ENCODE results near the gene TNK2. TPM values are rescaled to one million over a fixed set of nuclear protein-coding genes. Genes with fewer than 3 reads are reported as not detected.

TNK2 gene
- total RNA-seq, 6 experiments from 2014 or later: 12.6 to 52.5 (median 25.3) TPM

DNA sequence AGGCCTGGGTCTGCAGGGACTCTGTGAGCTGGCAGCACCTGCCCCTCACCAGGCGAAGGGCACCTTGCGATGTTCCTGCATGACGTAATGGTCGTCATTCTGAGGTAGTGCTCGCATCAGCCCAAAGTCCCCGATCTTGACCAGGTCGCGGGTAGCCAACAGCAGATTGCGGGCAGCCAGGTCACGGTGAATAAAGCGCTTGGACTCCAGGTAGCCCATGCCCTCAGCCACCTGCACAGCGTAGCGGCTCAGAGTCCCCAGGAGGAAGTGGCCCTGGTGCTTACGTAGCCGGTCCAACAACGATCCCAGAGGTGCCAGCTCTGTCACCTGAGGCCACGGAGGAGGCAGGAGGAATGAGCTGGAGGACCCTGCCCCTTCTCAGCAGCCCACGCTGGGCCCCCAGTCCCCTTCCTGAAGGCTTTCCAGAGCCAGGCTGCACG is 26.3 kb downstream of the TNK2 start:
- TF ChIP-seq, protein P1, sequence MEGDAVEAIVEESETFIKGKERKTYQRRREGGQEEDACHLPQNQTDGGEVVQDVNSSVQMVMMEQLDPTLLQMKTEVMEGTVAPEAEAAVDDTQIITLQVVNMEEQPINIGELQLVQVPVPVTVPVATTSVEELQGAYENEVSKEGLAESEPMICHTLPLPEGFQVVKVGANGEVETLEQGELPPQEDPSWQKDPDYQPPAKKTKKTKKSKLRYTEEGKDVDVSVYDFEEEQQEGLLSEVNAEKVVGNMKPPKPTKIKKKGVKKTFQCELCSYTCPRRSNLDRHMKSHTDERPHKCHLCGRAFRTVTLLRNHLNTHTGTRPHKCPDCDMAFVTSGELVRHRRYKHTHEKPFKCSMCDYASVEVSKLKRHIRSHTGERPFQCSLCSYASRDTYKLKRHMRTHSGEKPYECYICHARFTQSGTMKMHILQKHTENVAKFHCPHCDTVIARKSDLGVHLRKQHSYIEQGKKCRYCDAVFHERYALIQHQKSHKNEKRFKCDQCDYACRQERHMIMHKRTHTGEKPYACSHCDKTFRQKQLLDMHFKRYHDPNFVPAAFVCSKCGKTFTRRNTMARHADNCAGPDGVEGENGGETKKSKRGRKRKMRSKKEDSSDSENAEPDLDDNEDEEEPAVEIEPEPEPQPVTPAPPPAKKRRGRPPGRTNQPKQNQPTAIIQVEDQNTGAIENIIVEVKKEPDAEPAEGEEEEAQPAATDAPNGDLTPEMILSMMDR (IDR thresholded peaks at IDR 0.05): no peak
- no peak for TF ChIP-seq POLR2A (IDR thresholded peaks at IDR 0.05)
- Histone ChIP-seq H3K4me1 (no peaks in the 10 kb centered on the region), H3K36me3 (peaks cover 0 to 39% (median 11%) of the 10 kb centered on the region in 4 donors), H3K4me3 (no peak overlapping the region), H3K9me3 (no peaks in the 10 kb centered on the region), H3K27me3 (no peaks in the 10 kb centered on the region), H3K27ac (no peak overlapping the region)
- DNase-seq: peak in 1 of 3 donors; percentile 41
- no peak for ATAC-seq
- WGBS (ENCODE audit: insufficient coverage, low coverage, low lambda C conversion rate, missing lambda C conversion rate): 89% methylated on average over 5 of the region's 19 CpGs
- intact Hi-C loops (cut with DNase I): no loop called here

DNA sequence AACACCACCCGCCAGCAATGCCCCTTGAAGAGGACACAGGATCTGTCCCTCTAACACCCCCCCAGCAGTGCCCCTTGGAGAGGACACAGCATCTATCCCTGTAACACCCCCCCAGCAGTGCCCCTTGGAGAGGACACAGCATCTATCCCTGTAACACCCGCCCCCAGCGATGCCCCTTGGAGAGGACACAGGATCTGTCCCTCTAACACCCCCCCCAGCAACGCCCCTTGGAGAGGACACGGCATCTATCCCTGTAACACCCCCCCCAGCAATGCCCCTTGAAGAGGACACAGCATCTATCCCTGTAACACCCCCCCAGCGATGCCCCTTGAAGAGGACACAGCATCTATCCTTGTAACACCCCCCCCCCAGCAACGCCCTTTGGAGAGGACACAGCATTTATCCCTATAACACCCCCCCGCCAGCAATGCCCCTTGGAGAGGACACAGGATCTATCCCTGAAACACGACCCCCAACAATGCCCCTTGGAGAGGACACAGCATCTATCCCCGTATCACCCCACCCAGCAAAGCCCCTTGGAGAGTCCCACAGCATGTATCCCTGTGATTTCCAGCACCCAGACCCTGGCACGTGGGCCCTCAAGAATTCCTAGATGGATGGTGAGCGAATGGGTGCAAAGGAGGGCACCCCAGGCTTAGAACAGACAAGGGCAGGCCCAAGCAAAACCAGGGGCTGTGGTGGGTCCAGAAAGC is 26.9 kb downstream of the TNK2 start:
- 75% methylated on average over 7 of the region's 12 CpGs for WGBS (ENCODE audit: insufficient coverage, low coverage, low lambda C conversion rate, missing lambda C conversion rate)
- intact Hi-C loops (cut with DNase I): no loop called here
- ATAC-seq (no peak), DNase-seq (no peak)
- no peak overlapping the region for H3K4me3 ChIP-seq
- H3K27ac ChIP-seq: no peak overlapping the region
- H3K27me3 ChIP-seq: no peaks in the 10 kb centered on the region
- no peaks in the 10 kb centered on the region for H3K9me3 ChIP-seq
- no peaks in the 10 kb centered on the region for H3K4me1 ChIP-seq
- H3K36me3 ChIP-seq: peaks cover 0 to 39% (median 11%) of the 10 kb centered on the region in 4 donors
- TF ChIP-seq, protein P1 (IDR thresholded peaks at IDR 0.05): no peak
- no peak for TF ChIP-seq POLR2A (IDR thresholded peaks at IDR 0.05)

DNA sequence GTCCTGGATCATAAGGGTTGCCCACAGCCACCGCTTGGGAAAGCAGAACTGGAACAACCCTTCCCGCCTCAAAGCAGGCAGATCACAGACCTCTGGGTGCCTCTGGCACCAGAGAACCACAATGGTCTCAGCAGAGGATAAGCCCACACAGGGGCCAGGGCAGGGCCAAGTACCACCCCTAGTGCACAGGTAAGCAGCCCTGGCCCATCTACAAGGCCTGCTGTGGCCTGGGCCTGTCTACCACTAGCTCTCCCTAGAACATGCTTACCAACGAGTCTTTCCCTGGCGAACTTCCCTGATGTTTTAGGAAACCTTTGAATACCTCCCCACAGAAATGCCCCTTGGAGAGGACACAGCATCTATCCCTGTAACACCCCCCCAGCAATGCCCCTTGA is 28.3 kb downstream of the TNK2 start:
- Histone ChIP-seq H3K36me3 (peaks cover 0 to 39% (median 11%) of the 10 kb centered on the region in 4 donors), H3K4me1 (no peaks in the 10 kb centered on the region), H3K9me3 (no peaks in the 10 kb centered on the region), H3K4me3 (no peak overlapping the region), H3K27ac (no peak overlapping the region), H3K27me3 (no peaks in the 10 kb centered on the region)
- 90% methylated on average over 4 of the region's 4 CpGs for WGBS (ENCODE audit: insufficient coverage, low coverage, low lambda C conversion rate, missing lambda C conversion rate)
- TF ChIP-seq, protein P1 (IDR thresholded peaks at IDR 0.05): no peak
- TF ChIP-seq POLR2A (IDR thresholded peaks at IDR 0.05): no peak
- ATAC-seq (no peak), DNase-seq (no peak)
- intact Hi-C loops (cut with DNase I): no loop called here

DNA sequence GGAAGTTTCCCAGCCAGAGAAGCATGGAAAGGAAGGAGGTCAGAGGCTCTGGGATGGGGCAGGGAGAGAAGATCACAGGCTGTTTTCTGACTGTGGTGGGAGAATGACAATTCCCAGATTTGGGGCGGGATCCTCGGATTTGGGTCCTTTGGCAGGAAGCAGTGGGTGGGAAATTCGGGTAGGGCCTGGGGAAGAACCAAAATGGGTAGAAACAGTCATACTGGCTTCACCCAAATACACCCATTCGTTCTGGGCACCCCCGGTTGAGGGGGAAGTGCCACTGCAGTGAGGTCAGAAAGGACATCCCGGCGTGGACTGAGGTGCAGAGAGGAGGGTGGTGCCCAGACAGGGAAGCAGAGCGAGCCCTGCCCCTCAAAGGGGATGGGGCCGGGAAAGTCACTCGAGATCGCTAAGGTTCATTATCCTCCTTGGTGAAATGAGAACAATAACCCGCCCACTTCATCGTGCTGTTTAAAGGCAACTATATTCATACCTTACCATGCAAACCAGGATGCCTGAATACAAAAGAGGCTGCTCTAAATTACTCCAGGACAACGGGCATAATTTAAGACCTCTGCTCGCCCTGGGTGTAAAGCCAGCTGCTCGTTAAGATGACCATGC is 28.8 kb downstream of the TNK2 start:
- H3K27me3 ChIP-seq: no peaks in the 10 kb centered on the region
- peaks cover 0 to 35% (median 11%) of the 10 kb centered on the region in 4 donors for H3K36me3 ChIP-seq
- no peaks in the 10 kb centered on the region for H3K9me3 ChIP-seq
- no peak overlapping the region for H3K4me3 ChIP-seq
- TF ChIP-seq, protein P1 (IDR thresholded peaks at IDR 0.05): no peak
- TF ChIP-seq POLR2A (IDR thresholded peaks at IDR 0.05): no peak
- no peaks in the 10 kb centered on the region for H3K4me1 ChIP-seq
- DNase-seq: no peak
- H3K27ac ChIP-seq: no peak overlapping the region
- intact Hi-C loops (cut with DNase I): no loop called here
- WGBS (ENCODE audit: insufficient coverage, low coverage, low lambda C conversion rate, missing lambda C conversion rate): 82% methylated on average over 9 of the region's 16 CpGs
- no peak for ATAC-seq
